Measurements from ENCODE around the gene RELL1.

GRCh38 chr4:37601531-37601930 lies 84.6 kb downstream of the RELL1 start:
- TF ChIP-seq, protein P1, sequence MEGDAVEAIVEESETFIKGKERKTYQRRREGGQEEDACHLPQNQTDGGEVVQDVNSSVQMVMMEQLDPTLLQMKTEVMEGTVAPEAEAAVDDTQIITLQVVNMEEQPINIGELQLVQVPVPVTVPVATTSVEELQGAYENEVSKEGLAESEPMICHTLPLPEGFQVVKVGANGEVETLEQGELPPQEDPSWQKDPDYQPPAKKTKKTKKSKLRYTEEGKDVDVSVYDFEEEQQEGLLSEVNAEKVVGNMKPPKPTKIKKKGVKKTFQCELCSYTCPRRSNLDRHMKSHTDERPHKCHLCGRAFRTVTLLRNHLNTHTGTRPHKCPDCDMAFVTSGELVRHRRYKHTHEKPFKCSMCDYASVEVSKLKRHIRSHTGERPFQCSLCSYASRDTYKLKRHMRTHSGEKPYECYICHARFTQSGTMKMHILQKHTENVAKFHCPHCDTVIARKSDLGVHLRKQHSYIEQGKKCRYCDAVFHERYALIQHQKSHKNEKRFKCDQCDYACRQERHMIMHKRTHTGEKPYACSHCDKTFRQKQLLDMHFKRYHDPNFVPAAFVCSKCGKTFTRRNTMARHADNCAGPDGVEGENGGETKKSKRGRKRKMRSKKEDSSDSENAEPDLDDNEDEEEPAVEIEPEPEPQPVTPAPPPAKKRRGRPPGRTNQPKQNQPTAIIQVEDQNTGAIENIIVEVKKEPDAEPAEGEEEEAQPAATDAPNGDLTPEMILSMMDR (IDR thresholded peaks at IDR 0.05), result no peak
- TF ChIP-seq EP300 (IDR thresholded peaks at IDR 0.05), result no peak

All from stomach (tissue), 4 donors.